HepG2 (cell line): Measurements from ENCODE around the gene CALHM5. TPM values are rescaled to one million over a fixed set of nuclear protein-coding genes. Genes with fewer than 3 reads are reported as not detected.

Source experiments
- CERS6 ChIP-seq: sonication (generic); formaldehyde crosslinking; IDR thresholded peaks from 2 replicates; pipeline ENCODE4 v1.5.0; 2020; ENCODE audit warnings: missing genetic modification reagents
- HDAC6 ChIP-seq: fragments of 200-600 bp; sonication (generic); IDR thresholded peaks from 2 replicates; pipeline ENCODE4 v1.7.0; 2017; ENCODE audit warnings: mild to moderate bottlenecking, antibody characterized with exemption, low read length, low read depth
- KAT7 ChIP-seq: IDR thresholded peaks from 2 replicates; pipeline ENCODE4 v1.6.1; 2018; ENCODE audit warnings: borderline replicate concordance, missing compliant biosample characterization
- PRPF4 ChIP-seq: fragments of 200-400 bp; formaldehyde crosslinking; IDR thresholded peaks from 2 replicates; pipeline ENCODE4 v1.6.1; 2016; ENCODE audit warnings: low read length, low read depth; ENCODE audit not compliant: poor library complexity, severe bottlenecking
- SNAI1 ChIP-seq: sonication (generic); formaldehyde crosslinking; IDR thresholded peaks from 2 replicates; pipeline ENCODE4 v1.5.0; 2020; ENCODE audit warnings: mild to moderate bottlenecking, missing genetic modification reagents, borderline replicate concordance
- SNAPC5 ChIP-seq: sonication (generic); formaldehyde crosslinking; IDR thresholded peaks from 2 replicates; pipeline ENCODE4 v1.8.1; 2023; ENCODE audit warnings: mild to moderate bottlenecking, missing genetic modification reagents, borderline replicate concordance
- TARDBP ChIP-seq: sonication (generic); formaldehyde crosslinking; IDR thresholded peaks from 2 replicates; pipeline ENCODE4 v1.8.0; 2022; ENCODE audit warnings: mild to moderate bottlenecking, missing genetic modification reagents
- TGIF2 ChIP-seq: IDR thresholded peaks from 2 replicates; pipeline ENCODE4 v1.6.1; 2016; ENCODE audit warnings: control low read depth, missing compliant biosample characterization
- USF2 ChIP-seq, 2 experiments: sonication (generic) in 1 of 2; formaldehyde crosslinking in 1 of 2; IDR thresholded peaks; 2 replicates each; pipeline versions ENCODE4 v1.5.1 to v1.6.1; 2011 to 2020; ENCODE audit warnings: borderline replicate concordance in 1 of 2, low read depth in 1 of 2, low read length in 1 of 2, mild to moderate bottlenecking in 1 of 2, missing genetic modification reagents in 1 of 2, moderate library complexity in 1 of 2
- ZFAT ChIP-seq: sonication (generic); formaldehyde crosslinking; conservative IDR thresholded peaks from 2 replicates; pipeline ENCODE4 v1.8.1; 2023; ENCODE audit warnings: missing genetic modification reagents, inconsistent platforms
- ZNF10 ChIP-seq: sonication (generic); formaldehyde crosslinking; IDR thresholded peaks from 2 replicates; pipeline ENCODE4 v1.4.0; 2020; ENCODE audit warnings: mild to moderate bottlenecking, low read depth, missing genetic modification reagents, borderline replicate concordance
- ZNF326 ChIP-seq: sonication (generic); formaldehyde crosslinking; IDR thresholded peaks from 2 replicates; pipeline ENCODE4 v1.4.0; 2020; ENCODE audit warnings: missing genetic modification reagents, borderline replicate concordance
- ZNF496 ChIP-seq: sonication (generic); formaldehyde crosslinking; IDR thresholded peaks from 2 replicates; pipeline ENCODE4 v1.8.1; 2023; ENCODE audit warnings: mild to moderate bottlenecking, moderate library complexity, missing genetic modification reagents; ENCODE audit not compliant: insufficient replicate concordance
- ZNF790 ChIP-seq: sonication (generic); formaldehyde crosslinking; IDR thresholded peaks from 2 replicates; pipeline ENCODE4 v1.8.0; 2022; ENCODE audit warnings: missing genetic modification reagents, mild to moderate bottlenecking, borderline replicate concordance
- ZNF878 ChIP-seq: sonication (generic); formaldehyde crosslinking; IDR thresholded peaks from 2 replicates; pipeline ENCODE4 v1.8.1; 2023; ENCODE audit warnings: mild to moderate bottlenecking, missing genetic modification reagents, moderate library complexity
- ZSCAN30 ChIP-seq: sonication (generic); formaldehyde crosslinking; IDR thresholded peaks from 2 replicates; pipeline ENCODE4 v1.5.0; 2020; ENCODE audit warnings: mild to moderate bottlenecking, missing genetic modification reagents
- polyA plus RNA-seq, 8 experiments: library from polyadenylated mRNA; depleted of rRNA in 3 of 8; stranded (reverse) in 7 of 8; unstranded in 1 of 8; fragments of >200 nt; fragmentation: Illumina TruSeq in 4 of 8; extraction: Trizol in 4 of 8; gene quantifications; 2 replicates each; pipeline versions ENCODE4 v1.2.1 to v1.2.3, GENCODE V29; 2011 to 2016; ENCODE audit warnings: low read depth in 4 of 8, missing spikeins in 1 of 8, mixed read lengths in 1 of 8; ENCODE audit not compliant: insufficient read depth in 1 of 8
- total RNA-seq, 5 experiments: library from RNA; depleted of rRNA; stranded (reverse); fragments of >200 nt; fragmentation: Illumina TruSeq; extraction: Trizol; gene quantifications; 2 replicates each; pipeline ENCODE4 v1.2.3, GENCODE V29; 2016; ENCODE audit warnings: low read depth in 1 of 5

Gene CALHM5
- total and polyA plus RNA-seq, 2 of the 13 experiments (the other 11 are each of a cell fraction or from before 2014, with no cell fraction given): not detected

GRCh38 chr6:116571683-116572000, 60.2 kb downstream of the CALHM5 start (continued):
- TF ChIP-seq USF2 (IDR thresholded peaks at IDR 0.05; ENCODE audit: low read depth, low read length) (no peak), USF2 (CRISPR knock-in tag; IDR thresholded peaks at IDR 0.05; ENCODE audit: borderline replicate concordance) (no peak), SNAPC5 (0 out of 2 replicates have a peak, but pooled peaks have one; percentile 2), TARDBP (CRISPR knock-in tag) (no peak), HDAC6 (0 out of 2 replicates have a peak, but pooled peaks have one; percentile 29), KAT7 (CRISPR knock-in tag) (0 out of 2 replicates have a peak, but pooled peaks have one; percentile 42), CERS6 (CRISPR knock-in tag) (no peak), PRPF4 (no peak), TGIF2 (no peak), ZFAT (CRISPR knock-in tag) (no peak), ZNF790 (peak; percentile 13; the same call in 1 of the 2 replicates), ZNF10 (no peak), ZSCAN30 (CRISPR knock-in tag) (0 out of 2 replicates have a peak, but pooled peaks have one; percentile 21), ZNF878 (CRISPR knock-in tag) (0 out of 2 replicates have a peak, but pooled peaks have one; percentile 1), ZNF496 (CRISPR knock-in tag) (no peak), ZNF326 (no peak), SNAI1 (peak; percentile 21; the same call in 1 of the 2 replicates)
- TF ChIP-seq, all 625 proteins: peak for 28
